KMS-11 (cell line): Measurements from ENCODE around the gene MAPK12.

Source experiments
- H2AFZ ChIP-seq: fragments of 200-600 bp; sonication (generic); 2 replicates; pipeline ENCODE4 v1.6.1; 2016; ENCODE audit warnings: antibody characterized with exemption, mixed run types, low read depth
- H3K27ac ChIP-seq: fragments of 200-600 bp; sonication (generic); 2 replicates; pipeline ENCODE4 v1.6.1; 2016; ENCODE audit warnings: mild to moderate bottlenecking, mixed run types
- H3K27me3 ChIP-seq: fragments of 200-600 bp; sonication (generic); 2 replicates; pipeline ENCODE4 v1.6.1; 2017; ENCODE audit warnings: mild to moderate bottlenecking, low read depth, mixed run types, moderate library complexity; ENCODE audit not compliant: insufficient read depth
- H3K36me3 ChIP-seq: fragments of 200-600 bp; sonication (generic); 2 replicates; pipeline ENCODE4 v1.6.1; 2017; ENCODE audit warnings: mild to moderate bottlenecking, mixed run types; ENCODE audit not compliant: insufficient read depth
- H3K4me1 ChIP-seq: fragments of 200-600 bp; sonication (generic); 2 replicates; pipeline ENCODE4 v1.6.1; 2016; ENCODE audit warnings: mild to moderate bottlenecking, low read depth, mixed run types; ENCODE audit not compliant: poor library complexity, severe bottlenecking
- H3K4me2 ChIP-seq: fragments of 200-600 bp; sonication (generic); 2 replicates; pipeline ENCODE4 v1.7.0; 2016; ENCODE audit warnings: mild to moderate bottlenecking, mixed run types
- H3K4me3 ChIP-seq: fragments of 200-600 bp; sonication (generic); IDR thresholded peaks from 2 replicates; pipeline ENCODE4 v1.6.1; 2017; ENCODE audit warnings: low read depth, low read length, mixed read lengths; ENCODE audit not compliant: insufficient read depth
- H3K79me2 ChIP-seq: fragments of 200-600 bp; sonication (generic); 2 replicates; pipeline ENCODE4 v1.6.1; 2016; ENCODE audit warnings: low read depth, mixed run types; ENCODE audit not compliant: insufficient read depth
- H3K9ac ChIP-seq: fragments of 200-600 bp; sonication (generic); 2 replicates; pipeline ENCODE4 v1.6.1; 2016; ENCODE audit warnings: mild to moderate bottlenecking, mixed run types
- H4K20me1 ChIP-seq: fragments of 200-600 bp; sonication (generic); 2 replicates; pipeline ENCODE4 v1.6.1; 2016; ENCODE audit warnings: mild to moderate bottlenecking, mixed run types; ENCODE audit not compliant: insufficient read depth
- CTCF ChIP-seq: fragments of 200-600 bp; sonication (generic); conservative IDR thresholded peaks from 2 replicates; pipeline ENCODE4 v1.6.1; 2017; ENCODE audit warnings: low read depth, mild to moderate bottlenecking, antibody characterized with exemption, low read length, moderate library complexity, mixed read lengths

The MAPK12 gene

GRCh38 chr22:50219800-50220602 lies 41.5 kb downstream of the MAPK12 start:
- no peak overlapping the region for H3K4me3 ChIP-seq
- no peak overlapping the region for H3K27ac ChIP-seq
- H3K79me2 ChIP-seq, result no peaks in the 10 kb centered on the region
- no peak for TF ChIP-seq CTCF
- no peaks in the 10 kb centered on the region for H3K27me3 ChIP-seq
- H3K4me1 ChIP-seq, result no peaks in the 10 kb centered on the region
- H3K9ac ChIP-seq, result no peak overlapping the region
- H3K36me3 ChIP-seq, result no peaks in the 10 kb centered on the region
- H3K4me2 ChIP-seq, result no peak overlapping the region
- no peaks in the 10 kb centered on the region for H4K20me1 ChIP-seq
- no peak overlapping the region for H2AFZ ChIP-seq

- H3K36me3 ChIP-seq, result no peaks in the 10 kb centered on the region
Observed at GRCh38 chr22:50218996-50219727, 42.3 kb downstream of the MAPK12 start.

GRCh38 chr22:50218153-50218995 lies 43.1 kb downstream of the MAPK12 start:
- Histone ChIP-seq H3K4me3 (no peak overlapping the region), H3K27me3 (no peaks in the 10 kb centered on the region), H3K27ac (no peak overlapping the region), H3K36me3 (no peaks in the 10 kb centered on the region), H3K9ac (no peak overlapping the region), H4K20me1 (no peaks in the 10 kb centered on the region), H3K4me1 (no peaks in the 10 kb centered on the region), H2AFZ (no peak overlapping the region), H3K4me2 (no peak overlapping the region), H3K79me2 (no peaks in the 10 kb centered on the region)
- no peak for TF ChIP-seq CTCF

More at GRCh38 chr22:50218996-50219727, 42.3 kb downstream of the MAPK12 start:
- Histone ChIP-seq H3K4me3 (no peak overlapping the region), H3K4me2 (no peak overlapping the region), H3K9ac (no peak overlapping the region), H3K27ac (no peak overlapping the region), H3K27me3 (no peaks in the 10 kb centered on the region), H4K20me1 (no peaks in the 10 kb centered on the region), H3K79me2 (no peaks in the 10 kb centered on the region), H3K4me1 (no peaks in the 10 kb centered on the region), H2AFZ (no peak overlapping the region)
- TF ChIP-seq CTCF, result no peak

- no peaks in the 10 kb centered on the region for H4K20me1 ChIP-seq
- H3K36me3 ChIP-seq, result no peaks in the 10 kb centered on the region
- H3K27me3 ChIP-seq, result no peaks in the 10 kb centered on the region
- no peak overlapping the region for H3K4me3 ChIP-seq
- H3K4me2 ChIP-seq, result no peak overlapping the region
- H2AFZ ChIP-seq, result no peak overlapping the region
- H3K9ac ChIP-seq, result no peak overlapping the region
- no peak for TF ChIP-seq CTCF
- no peaks in the 10 kb centered on the region for H3K79me2 ChIP-seq
- H3K4me1 ChIP-seq, result no peaks in the 10 kb centered on the region
- no peak overlapping the region for H3K27ac ChIP-seq
Observed at GRCh38 chr22:50217543-50218152, 43.8 kb downstream of the MAPK12 start.
